Islet precursor cell (in vitro differentiated cells): ENCODE data around the gene PDE6H.

Experiments used
- DNase-seq: peaks from one replicate; pipeline ENCODE4 v3.0.0-alpha.2; 2018

PDE6H gene

DNA sequence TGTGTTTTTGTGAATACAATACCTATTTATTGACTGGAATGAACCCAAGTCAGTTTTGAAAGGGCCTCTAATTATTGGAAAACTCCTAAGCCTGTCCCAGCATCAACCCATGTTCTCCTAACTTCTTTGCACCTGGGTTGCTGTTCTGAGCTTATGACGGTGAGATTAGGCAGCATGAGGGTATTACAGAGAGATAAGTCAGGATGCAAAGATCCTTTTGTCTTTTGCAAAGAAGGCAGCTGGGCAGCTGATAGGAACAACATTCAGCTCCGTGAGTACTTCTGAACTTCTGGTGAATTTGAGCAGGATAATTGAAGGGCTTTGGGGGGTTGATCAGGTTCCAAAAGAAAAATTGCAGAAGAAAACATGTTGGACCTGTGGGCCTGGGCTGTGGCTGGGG is at the start of gene PDE6H:
Gene PDE6H (plus strand): TSS at position 227 of the 400 bp plus-strand sequence. CDS start 4,971 bp downstream, outside the sequence.
- DNase-seq: no peak

DNA sequence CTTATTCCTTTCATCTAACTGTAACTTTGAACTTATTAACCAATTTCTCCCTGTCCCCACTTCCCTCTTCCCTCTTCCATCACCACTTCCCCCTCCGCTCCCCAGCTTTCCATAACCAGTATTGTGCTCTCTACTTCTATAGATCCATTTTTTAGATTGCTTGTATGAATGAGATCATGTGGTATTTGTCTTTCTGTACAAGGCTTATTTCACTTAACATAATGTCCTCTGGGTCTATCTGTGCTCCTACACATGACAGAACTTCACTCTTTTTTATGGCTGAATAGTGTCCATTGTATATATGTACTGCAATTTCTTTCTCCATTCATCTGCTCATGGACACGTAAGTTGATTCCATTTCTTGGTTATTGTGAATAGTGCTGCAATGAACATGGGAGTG is 48.9 kb upstream of the PDE6H start:
- DNase-seq: no peak

DNA sequence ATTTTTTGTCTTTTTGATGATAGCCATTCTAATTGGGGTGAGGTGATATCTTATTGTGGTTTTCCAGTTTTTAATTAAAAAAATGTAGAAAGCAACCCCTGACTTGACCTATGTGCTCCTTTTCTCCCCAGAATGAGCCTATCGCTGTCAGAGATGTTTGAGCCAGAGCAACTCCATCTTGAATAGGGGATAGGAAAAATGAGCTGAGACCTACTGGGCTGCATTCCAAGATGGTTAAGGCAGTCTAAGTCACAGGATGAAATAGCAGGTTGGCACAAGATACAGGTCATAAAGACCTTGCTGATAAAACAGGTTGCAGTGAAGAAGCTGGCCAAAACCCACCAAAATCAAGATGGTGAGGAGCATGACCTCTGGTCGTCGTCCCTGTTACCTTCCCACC is 48.3 kb upstream of the PDE6H start:
- no peak for DNase-seq

GRCh38 chr12:14927267-14927666 is 45.6 kb upstream of the PDE6H start:
- DNase-seq: no peak

DNA sequence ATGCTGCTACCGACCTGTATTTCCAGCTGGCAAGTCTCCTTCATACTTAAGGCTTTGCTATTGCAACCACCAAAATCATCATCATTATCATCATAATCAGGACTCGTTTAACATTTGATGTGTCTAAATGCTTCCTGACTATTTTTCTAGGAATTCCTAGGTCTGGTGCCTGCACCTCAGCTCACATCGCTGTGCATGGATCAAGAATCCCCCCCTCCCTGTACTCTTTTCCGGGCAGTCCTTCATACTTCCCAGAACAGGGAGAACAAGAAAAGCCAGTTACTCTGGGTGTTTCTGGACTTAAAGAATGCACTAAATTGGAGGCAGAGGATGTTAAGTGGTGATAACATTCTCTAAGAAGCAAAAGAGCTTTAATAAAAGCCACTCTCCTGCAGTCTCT is 43.9 kb upstream of the PDE6H start:
- peak; percentile 96 for DNase-seq

GRCh38 chr12:14930299-14930698 is 42.5 kb upstream of the PDE6H start:
- DNase-seq: no peak

GRCh38 chr12:14931359-14931758 is 41.5 kb upstream of the PDE6H start:
- DNase-seq: no peak

DNA sequence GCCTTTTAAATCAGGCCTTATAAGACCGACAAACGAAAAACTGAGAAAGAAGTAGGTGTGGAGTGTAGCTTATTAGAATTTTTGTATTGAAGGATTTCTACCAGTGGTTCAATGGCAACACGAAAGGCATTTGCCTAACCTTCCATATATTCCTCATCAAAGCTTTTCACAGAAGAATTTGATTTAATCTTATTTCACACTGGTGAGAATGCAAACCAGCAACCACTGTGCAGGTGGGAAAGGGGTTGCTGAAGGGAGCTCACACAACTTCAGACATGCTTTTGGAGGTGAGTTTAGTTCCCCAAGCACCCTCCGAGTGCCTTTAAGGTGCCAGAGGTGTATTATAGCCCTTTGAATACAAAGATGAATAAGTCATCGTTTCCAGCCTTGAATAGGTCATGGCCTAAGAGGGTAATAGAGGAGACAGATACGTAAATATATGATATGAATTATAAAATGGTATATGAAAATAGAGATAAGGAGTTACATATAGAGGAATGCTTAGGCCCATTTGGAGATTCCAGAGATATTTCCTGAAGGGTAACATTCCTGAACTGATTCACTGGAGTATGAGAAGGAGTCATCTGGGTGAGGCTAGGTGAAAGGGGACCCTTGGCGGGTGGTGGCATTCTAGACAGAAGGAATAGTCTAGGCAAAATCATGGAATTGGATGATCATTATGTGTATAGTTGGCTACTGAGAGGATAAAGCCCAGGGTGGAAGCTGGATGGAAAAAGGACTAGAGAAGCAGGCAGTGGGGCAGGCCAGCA is 40.9 kb upstream of the PDE6H start:
- no peak for DNase-seq

DNA sequence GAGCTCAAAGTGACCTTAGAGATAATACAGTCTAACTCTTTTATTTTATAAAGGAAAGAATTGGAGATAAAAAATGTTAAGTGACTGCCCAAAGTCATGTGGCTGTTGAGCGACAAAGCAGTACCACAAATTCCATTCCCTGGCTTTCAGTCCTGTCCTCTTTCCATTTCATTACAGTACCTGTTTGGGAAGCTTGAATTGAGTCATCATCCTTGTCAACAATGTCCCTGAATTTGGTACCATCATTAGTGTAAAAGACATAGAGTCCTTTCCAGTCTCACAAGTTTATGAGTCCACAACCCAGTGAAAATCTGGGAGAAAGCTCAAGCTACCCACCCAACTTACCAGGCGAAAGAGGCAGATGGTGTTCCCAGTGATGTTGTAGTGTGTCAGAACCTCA is 38.3 kb upstream of the PDE6H start:
- no peak for DNase-seq

GRCh38 chr12:14935031-14935430 is 37.8 kb upstream of the PDE6H start:
- DNase-seq: no peak

DNA sequence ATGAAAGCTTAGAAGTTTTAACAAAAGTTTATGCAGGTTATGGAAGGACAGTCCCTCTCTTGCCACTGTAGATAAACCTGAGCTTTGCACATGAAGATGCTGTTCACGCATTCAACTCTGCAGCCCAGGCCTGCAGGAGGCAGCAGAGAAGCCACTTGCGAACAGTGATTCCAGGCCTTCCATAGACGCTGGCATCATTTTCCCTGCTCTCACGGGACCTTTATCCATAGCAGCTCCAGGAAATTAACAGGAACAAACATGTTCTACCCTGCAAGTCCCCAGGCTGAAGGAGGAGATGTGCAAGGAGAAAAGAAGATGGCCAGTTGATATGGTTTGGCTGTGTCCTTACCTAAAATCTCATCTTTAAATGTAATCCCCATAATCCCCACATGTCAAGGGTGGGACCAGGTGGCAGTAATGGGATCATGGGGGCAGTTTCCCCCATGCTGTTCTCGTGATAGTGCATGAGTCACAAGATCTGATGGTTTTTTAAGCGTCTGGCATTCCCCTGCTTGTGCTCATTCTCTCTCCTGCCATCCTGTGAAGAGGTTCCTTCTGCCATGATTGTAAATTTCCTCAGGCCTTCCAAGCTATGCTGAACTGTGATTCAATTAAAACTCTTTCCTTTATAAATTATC is 36.5 kb upstream of the PDE6H start:
- peak; percentile 77 for DNase-seq

DNA sequence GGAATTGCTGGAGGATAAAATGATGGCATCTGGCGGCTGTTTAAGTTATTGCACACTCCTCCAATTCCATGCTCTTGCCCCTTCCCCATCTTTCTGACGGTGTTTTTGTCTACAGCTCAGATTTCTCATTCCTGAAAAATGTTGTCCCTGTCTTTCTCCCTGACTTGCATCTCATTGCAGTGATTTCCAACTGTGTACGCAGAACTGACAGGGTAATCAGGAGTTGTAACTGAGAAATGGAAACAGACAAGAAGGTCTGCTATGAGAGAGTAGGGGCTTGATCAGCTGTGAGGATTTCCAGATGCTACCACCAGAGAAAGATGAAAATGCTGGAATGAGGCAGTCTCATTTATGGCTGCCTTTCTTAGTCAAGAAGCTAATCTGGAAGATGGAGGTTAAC is 35.8 kb upstream of the PDE6H start:
- no peak for DNase-seq

GRCh38 chr12:14937689-14938088 is 35.2 kb upstream of the PDE6H start:
- DNase-seq: no peak

DNA sequence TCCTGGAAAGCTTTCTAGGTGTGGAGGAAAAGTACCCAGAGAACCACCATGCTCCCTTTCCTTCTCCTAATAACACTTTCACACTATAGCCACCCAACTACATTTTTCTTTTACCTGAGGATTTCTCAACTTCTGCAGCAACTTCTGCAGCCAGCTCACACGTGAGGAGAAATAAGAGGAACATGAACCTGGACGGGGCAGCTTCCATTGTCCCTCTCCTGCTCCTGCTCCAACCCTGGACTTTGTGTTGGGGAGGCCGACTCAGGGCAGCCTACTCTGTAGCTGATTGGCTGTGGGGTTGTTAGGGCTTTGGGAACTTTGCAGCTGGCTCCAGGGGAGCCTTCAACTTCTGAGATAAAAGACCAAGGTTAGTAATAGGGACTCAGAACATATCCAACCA is 34.5 kb upstream of the PDE6H start, which contains the start of gene ERP27:
Gene ERP27 (minus strand): TSS at position 237 of the 400 bp plus-strand sequence. CDS start 29 bp downstream, at position 208.
- no peak for DNase-seq

- no peak for DNase-seq
Observed at GRCh38 chr12:14941369-14941768, 31.5 kb upstream of the PDE6H start.

- DNase-seq: no peak
Observed at GRCh38 chr12:14942196-14942931, 30.5 kb upstream of the PDE6H start.

DNA sequence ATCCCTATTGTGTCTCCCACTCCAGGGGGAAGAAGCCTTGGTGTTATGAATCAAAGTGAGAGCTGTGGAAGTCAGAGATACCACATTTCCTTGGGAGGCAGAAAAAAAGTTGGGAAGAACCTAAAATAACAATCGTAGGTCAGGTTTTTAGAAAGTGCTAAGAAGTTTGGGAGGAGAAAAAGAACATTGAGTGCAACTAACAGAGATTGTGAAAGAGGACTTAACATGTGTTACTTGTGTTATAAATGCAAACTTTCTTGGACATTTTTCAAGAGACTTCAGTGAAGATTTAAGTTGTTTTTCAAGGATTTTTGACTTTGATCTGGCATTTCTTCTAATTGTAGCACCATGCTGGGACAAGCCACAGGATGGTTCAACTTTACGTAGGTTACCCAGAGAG is 26.7 kb upstream of the PDE6H start:
- no peak for DNase-seq

DNA sequence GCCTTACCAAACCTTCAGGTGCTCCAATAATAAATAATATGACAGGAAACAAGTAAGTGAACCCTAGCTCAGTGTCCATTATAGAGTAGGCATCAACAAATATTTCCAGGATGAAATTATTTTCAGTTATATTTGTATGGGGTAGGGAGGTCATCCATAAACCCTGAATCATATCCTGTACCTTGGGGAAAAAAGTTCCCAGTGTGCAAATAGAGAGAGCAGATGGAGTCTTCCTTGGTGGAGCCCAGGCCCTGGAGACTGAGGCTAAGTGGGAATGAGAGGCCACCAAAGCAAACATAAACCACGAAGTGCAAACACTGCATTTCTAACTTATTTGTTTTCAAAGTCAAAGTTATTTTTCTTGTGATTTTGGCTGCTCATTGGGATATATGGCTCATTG is 26.0 kb upstream of the PDE6H start:
- no peak for DNase-seq

GRCh38 chr12:14948672-14949071 is 24.2 kb upstream of the PDE6H start:
- peak; percentile 74 for DNase-seq

GRCh38 chr12:14949631-14950030 is 23.2 kb upstream of the PDE6H start:
- no peak for DNase-seq

DNA sequence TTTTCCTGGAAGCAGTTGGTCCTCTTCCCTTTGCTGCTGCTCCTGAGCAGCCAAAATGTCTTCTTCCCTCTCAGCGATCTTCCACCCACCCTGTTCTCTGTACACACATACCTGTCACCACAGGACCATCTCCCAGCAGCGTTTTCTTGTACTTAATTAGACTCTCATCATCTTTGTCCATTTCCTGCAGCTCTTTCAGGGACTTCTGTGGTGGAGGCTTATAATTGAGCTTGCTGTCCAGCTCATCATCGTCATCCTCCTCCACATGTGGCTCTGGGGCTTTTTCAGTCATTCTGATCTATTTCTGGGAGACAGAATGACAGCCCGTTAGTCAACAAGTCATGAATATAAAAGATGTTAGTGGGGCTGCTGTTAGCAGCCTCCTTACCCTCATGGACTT is 22.4 kb upstream of the PDE6H start:
- DNase-seq: no peak

GRCh38 chr12:14950982-14951746 is 21.7 kb upstream of the PDE6H start:
- DNase-seq: peak; percentile 98

DNA sequence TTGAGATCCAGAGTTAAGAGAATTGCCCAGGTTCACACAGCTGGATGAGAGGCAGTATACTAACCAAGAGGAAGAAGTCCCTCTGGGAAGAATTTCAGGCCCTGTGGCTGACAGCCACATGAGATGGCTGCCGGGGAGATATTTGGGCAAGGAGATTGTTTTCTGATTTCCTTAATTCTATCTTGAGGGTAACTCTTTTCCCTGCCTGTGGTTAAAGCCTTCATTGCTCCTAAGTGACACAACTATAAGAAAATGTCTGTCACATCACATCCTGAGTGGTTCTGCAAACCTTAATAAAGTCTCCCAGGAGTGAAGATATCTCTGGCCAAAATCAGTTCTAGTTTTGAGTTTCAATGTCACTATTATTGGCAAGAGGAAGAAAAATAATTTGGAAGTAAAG is 21.0 kb upstream of the PDE6H start:
- DNase-seq: no peak
